Spleen (tissue), 7 donors: ENCODE data around the gene DNAAF9.

ENCODE experiments used
- POLR2AphosphoS5 ChIP-seq, 3 donors: sonication (generic); formaldehyde crosslinking; IDR thresholded peaks; one replicate each; pipeline ENCODE4 v1.5.1; 2017; ENCODE audit warnings: antibody characterized with exemption in 3 of 3
- TF ChIP-seq, protein P1 (sequence below), 11 experiments: fragments of 200-600 bp in 7 of 11; fragments of 450-650 bp in 4 of 11; sonication (generic) in 4 of 11; IDR thresholded peaks in 8 of 11; conservative IDR thresholded peaks in 3 of 11; 1 replicate in 7 of 11; 2 replicates in 4 of 11; pipeline versions ENCODE4 v1.4.0 to v1.8.0; 2016 to 2021; ENCODE audit warnings: antibody characterized with exemption in 11 of 11, inconsistent platforms in 4 of 11, mild to moderate bottlenecking in 1 of 11
- donor health status: DM: no; HTN: no; CAD: no; lungs with moderate emphysema.
- donor health status: DM: no; HTN: no; CAD: no.
- donor health status: DM: no; HTN: no; CAD: no.

DNA sequence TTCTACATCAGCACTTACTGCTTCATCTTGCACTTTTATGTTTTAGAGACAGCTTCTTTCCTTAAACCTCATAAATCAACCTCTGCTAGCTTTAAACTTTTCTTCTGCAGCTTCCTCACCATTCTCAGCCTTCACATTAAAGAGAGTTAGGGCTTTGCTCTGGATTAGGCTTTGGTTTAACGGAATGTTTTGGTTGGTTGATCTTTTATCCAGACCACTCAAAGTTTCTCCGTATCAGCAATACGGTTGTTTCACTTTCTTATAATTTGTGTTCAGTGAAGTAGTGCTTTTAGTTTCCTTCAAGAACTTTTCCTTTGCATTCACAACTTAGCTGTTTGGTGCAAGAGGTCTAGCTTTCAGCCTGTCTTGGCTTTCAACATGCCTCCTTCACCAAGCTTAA lies 40.4 kb downstream of the DNAAF9 start:
- TF ChIP-seq, protein P1, sequence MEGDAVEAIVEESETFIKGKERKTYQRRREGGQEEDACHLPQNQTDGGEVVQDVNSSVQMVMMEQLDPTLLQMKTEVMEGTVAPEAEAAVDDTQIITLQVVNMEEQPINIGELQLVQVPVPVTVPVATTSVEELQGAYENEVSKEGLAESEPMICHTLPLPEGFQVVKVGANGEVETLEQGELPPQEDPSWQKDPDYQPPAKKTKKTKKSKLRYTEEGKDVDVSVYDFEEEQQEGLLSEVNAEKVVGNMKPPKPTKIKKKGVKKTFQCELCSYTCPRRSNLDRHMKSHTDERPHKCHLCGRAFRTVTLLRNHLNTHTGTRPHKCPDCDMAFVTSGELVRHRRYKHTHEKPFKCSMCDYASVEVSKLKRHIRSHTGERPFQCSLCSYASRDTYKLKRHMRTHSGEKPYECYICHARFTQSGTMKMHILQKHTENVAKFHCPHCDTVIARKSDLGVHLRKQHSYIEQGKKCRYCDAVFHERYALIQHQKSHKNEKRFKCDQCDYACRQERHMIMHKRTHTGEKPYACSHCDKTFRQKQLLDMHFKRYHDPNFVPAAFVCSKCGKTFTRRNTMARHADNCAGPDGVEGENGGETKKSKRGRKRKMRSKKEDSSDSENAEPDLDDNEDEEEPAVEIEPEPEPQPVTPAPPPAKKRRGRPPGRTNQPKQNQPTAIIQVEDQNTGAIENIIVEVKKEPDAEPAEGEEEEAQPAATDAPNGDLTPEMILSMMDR (IDR thresholded peaks at IDR 0.05 in 8 of 11, conservative IDR thresholded peaks at IDR 0.05 in 3 of 11), result no peak
- no peak for TF ChIP-seq POLR2AphosphoS5 (IDR thresholded peaks at IDR 0.05)
